ENCODE results near the gene CRACDL.

Gene CRACDL

GRCh38 chr2:98898423-98898841 lies 37.6 kb downstream of the CRACDL start:
- Histone ChIP-seq H3K18ac (ENCODE audit: low read length) (peak overlapping the region; percentile 34), H2BK12ac (ENCODE audit: low read length) (no peak overlapping the region), H3K27ac (replicated peaks; ENCODE audit: low read length) (no peak overlapping the region), H3K4ac (ENCODE audit: low read length) (no peak overlapping the region), H3K4me2 (ENCODE audit: insufficient read depth, low read length, poor library complexity, severe bottlenecking) (no peak overlapping the region), H2BK15ac (ENCODE audit: low read length) (no peak overlapping the region), H3K9ac (ENCODE audit: low read depth, low read length, poor library complexity) (peak overlapping the region; percentile 75), H4K8ac (ENCODE audit: low read depth, low read length) (no peak overlapping the region), H3K79me1 (ENCODE audit: low read depth, low read length) (no peaks in the 10 kb centered on the region), H2AK5ac (ENCODE audit: low read depth, low read length) (no peak overlapping the region), H2BK120ac (ENCODE audit: low read depth, low read length) (no peak overlapping the region), H3K9me3 (replicated peaks in 1 of 2; ENCODE audit: control insufficient read depth in 2 of 2, insufficient read depth in 1 of 2, low read depth in 1 of 2, low read length in 2 of 2) (no peaks in the 10 kb centered on the region), H2AFZ (ENCODE audit: low read length) (no peak overlapping the region), H2BK5ac (ENCODE audit: low read length) (no peak overlapping the region), H3K4me3 (ENCODE audit: low read length in 2 of 2) (no peak overlapping the region), H4K91ac (ENCODE audit: low read depth, low read length, poor library complexity) (no peak overlapping the region), H3K27me3 (ENCODE audit: control insufficient read depth in 3 of 3, insufficient read depth in 3 of 3, low read depth in 1 of 3, low read length in 3 of 3) (peaks cover 0 to 4% (median 0%) of the 10 kb centered on the region in 3 experiments), H3K14ac (ENCODE audit: low read length) (peak overlapping the region; percentile 60), H3K36me3 (replicated peaks in 1 of 2; ENCODE audit: control insufficient read depth in 2 of 2, insufficient read depth in 2 of 2, low read length in 2 of 2) (no peaks in the 10 kb centered on the region), H3K4me1 (ENCODE audit: control insufficient read depth in 2 of 2, insufficient read depth in 1 of 2, low read depth in 1 of 2, low read length in 2 of 2) (peaks cover 0 to 6% of the 10 kb centered on the region in 2 donors), H3K23ac (ENCODE audit: low read depth, low read length, poor library complexity) (peak overlapping the region; percentile 13)
- no peak for DNase-seq (ENCODE audit: low spot score)
- no CpG with 5 or more reads among the region's 13 CpGs for WGBS, 2 donors (ENCODE audit: extremely low coverage in 2 of 2, insufficient read length in 2 of 2, insufficient replicate concordance in 1 of 2)

GRCh38 chr2:98897746-98898145 lies 38.3 kb downstream of the CRACDL start:
- no CpG with 5 or more reads among the region's 4 CpGs for WGBS, 2 donors (ENCODE audit: extremely low coverage in 2 of 2, insufficient read length in 2 of 2, insufficient replicate concordance in 1 of 2)
- Histone ChIP-seq H2AFZ (ENCODE audit: low read length) (no peak overlapping the region), H3K27ac (replicated peaks; ENCODE audit: low read length) (no peak overlapping the region), H3K9ac (ENCODE audit: low read depth, low read length, poor library complexity) (no peak overlapping the region), H3K4ac (ENCODE audit: low read length) (no peak overlapping the region), H2BK120ac (ENCODE audit: low read depth, low read length) (no peak overlapping the region), H3K9me3 (replicated peaks in 1 of 2; ENCODE audit: control insufficient read depth in 2 of 2, insufficient read depth in 1 of 2, low read depth in 1 of 2, low read length in 2 of 2) (no peaks in the 10 kb centered on the region), H3K79me1 (ENCODE audit: low read depth, low read length) (no peaks in the 10 kb centered on the region), H3K4me3 (ENCODE audit: low read length in 2 of 2) (no peak overlapping the region), H2BK5ac (ENCODE audit: low read length) (no peak overlapping the region), H2BK15ac (ENCODE audit: low read length) (no peak overlapping the region), H4K8ac (ENCODE audit: low read depth, low read length) (no peak overlapping the region), H4K91ac (ENCODE audit: low read depth, low read length, poor library complexity) (no peak overlapping the region), H3K18ac (ENCODE audit: low read length) (no peak overlapping the region), H3K23ac (ENCODE audit: low read depth, low read length, poor library complexity) (no peak overlapping the region), H2BK12ac (ENCODE audit: low read length) (no peak overlapping the region), H3K4me1 (ENCODE audit: control insufficient read depth in 2 of 2, insufficient read depth in 1 of 2, low read depth in 1 of 2, low read length in 2 of 2) (peaks cover 0 to 6% of the 10 kb centered on the region in 2 donors), H2AK5ac (ENCODE audit: low read depth, low read length) (no peak overlapping the region), H3K36me3 (replicated peaks in 1 of 2; ENCODE audit: control insufficient read depth in 2 of 2, insufficient read depth in 2 of 2, low read length in 2 of 2) (no peaks in the 10 kb centered on the region), H3K14ac (ENCODE audit: low read length) (no peak overlapping the region), H3K27me3 (ENCODE audit: control insufficient read depth in 3 of 3, insufficient read depth in 3 of 3, low read depth in 1 of 3, low read length in 3 of 3) (peaks cover 0 to 4% (median 0%) of the 10 kb centered on the region in 3 experiments), H3K4me2 (ENCODE audit: insufficient read depth, low read length, poor library complexity, severe bottlenecking) (no peak overlapping the region)
- no peak for DNase-seq (ENCODE audit: low spot score)

GRCh38 chr2:98896944-98897343 lies 39.1 kb downstream of the CRACDL start:
- Histone ChIP-seq H2BK12ac (ENCODE audit: low read length) (no peak overlapping the region), H3K36me3 (replicated peaks in 1 of 2; ENCODE audit: control insufficient read depth in 2 of 2, insufficient read depth in 2 of 2, low read length in 2 of 2) (no peaks in the 10 kb centered on the region), H2BK5ac (ENCODE audit: low read length) (no peak overlapping the region), H3K27ac (replicated peaks; ENCODE audit: low read length) (no peak overlapping the region), H3K9ac (ENCODE audit: low read depth, low read length, poor library complexity) (no peak overlapping the region), H3K27me3 (ENCODE audit: control insufficient read depth in 3 of 3, insufficient read depth in 3 of 3, low read depth in 1 of 3, low read length in 3 of 3) (peaks cover 0 to 4% (median 0%) of the 10 kb centered on the region in 3 experiments), H3K23ac (ENCODE audit: low read depth, low read length, poor library complexity) (no peak overlapping the region), H2AK5ac (ENCODE audit: low read depth, low read length) (no peak overlapping the region), H4K8ac (ENCODE audit: low read depth, low read length) (no peak overlapping the region), H3K14ac (ENCODE audit: low read length) (no peak overlapping the region), H2BK15ac (ENCODE audit: low read length) (no peak overlapping the region), H2AFZ (ENCODE audit: low read length) (no peak overlapping the region), H3K79me1 (ENCODE audit: low read depth, low read length) (no peaks in the 10 kb centered on the region), H2BK120ac (ENCODE audit: low read depth, low read length) (no peak overlapping the region), H3K4me2 (ENCODE audit: insufficient read depth, low read length, poor library complexity, severe bottlenecking) (no peak overlapping the region), H3K18ac (ENCODE audit: low read length) (no peak overlapping the region), H3K4ac (ENCODE audit: low read length) (no peak overlapping the region), H3K9me3 (replicated peaks in 1 of 2; ENCODE audit: control insufficient read depth in 2 of 2, insufficient read depth in 1 of 2, low read depth in 1 of 2, low read length in 2 of 2) (no peaks in the 10 kb centered on the region), H4K91ac (ENCODE audit: low read depth, low read length, poor library complexity) (no peak overlapping the region), H3K4me1 (ENCODE audit: control insufficient read depth in 2 of 2, insufficient read depth in 1 of 2, low read depth in 1 of 2, low read length in 2 of 2) (peaks cover 0 to 4% of the 10 kb centered on the region in 2 donors), H3K4me3 (ENCODE audit: low read length in 2 of 2) (no peak overlapping the region)
- whole genome bisulfite sequencing, 2 donors (ENCODE audit: extremely low coverage in 2 of 2, insufficient read length in 2 of 2, insufficient replicate concordance in 1 of 2) = no CpG with 5 or more reads among the region's 9 CpGs
- no peak for DNase-seq (ENCODE audit: low spot score)

- WGBS, 2 donors (ENCODE audit: extremely low coverage in 2 of 2, insufficient read length in 2 of 2, insufficient replicate concordance in 1 of 2) = no CpG with 5 or more reads among the region's 2 CpGs
- H4K91ac ChIP-seq (ENCODE audit: low read depth, low read length, poor library complexity) = no peak overlapping the region
Measured at GRCh38 chr2:98896416-98896815, 39.6 kb downstream of the CRACDL start.

More at GRCh38 chr2:98896416-98896815, 39.6 kb downstream of the CRACDL start:
- H3K9ac ChIP-seq (ENCODE audit: low read depth, low read length, poor library complexity) = no peak overlapping the region
- H3K9me3 ChIP-seq (replicated peaks in 1 of 2; ENCODE audit: control insufficient read depth in 2 of 2, insufficient read depth in 1 of 2, low read depth in 1 of 2, low read length in 2 of 2) = no peaks in the 10 kb centered on the region
- no peak overlapping the region for H3K4me2 ChIP-seq (ENCODE audit: insufficient read depth, low read length, poor library complexity, severe bottlenecking)
- no peak overlapping the region for H2AK5ac ChIP-seq (ENCODE audit: low read depth, low read length)
- no peak overlapping the region for H3K27ac ChIP-seq (replicated peaks; ENCODE audit: low read length)
- no peaks in the 10 kb centered on the region for H3K36me3 ChIP-seq (replicated peaks in 1 of 2; ENCODE audit: control insufficient read depth in 2 of 2, insufficient read depth in 2 of 2, low read length in 2 of 2)
- H2BK15ac ChIP-seq (ENCODE audit: low read length) = no peak overlapping the region
- H3K18ac ChIP-seq (ENCODE audit: low read length) = no peak overlapping the region
- H2BK12ac ChIP-seq (ENCODE audit: low read length) = no peak overlapping the region
- H3K4ac ChIP-seq (ENCODE audit: low read length) = no peak overlapping the region
- H4K8ac ChIP-seq (ENCODE audit: low read depth, low read length) = no peak overlapping the region
- no peak overlapping the region for H2AFZ ChIP-seq (ENCODE audit: low read length)
- H3K4me3 ChIP-seq (ENCODE audit: low read length in 2 of 2) = no peak overlapping the region
- no peak overlapping the region for H3K23ac ChIP-seq (ENCODE audit: low read depth, low read length, poor library complexity)
- no peak overlapping the region for H3K14ac ChIP-seq (ENCODE audit: low read length)
- peaks cover 0 to 4% of the 10 kb centered on the region in 2 donors for H3K4me1 ChIP-seq (ENCODE audit: control insufficient read depth in 2 of 2, insufficient read depth in 1 of 2, low read depth in 1 of 2, low read length in 2 of 2)
- H2BK120ac ChIP-seq (ENCODE audit: low read depth, low read length) = no peak overlapping the region
- no peak for DNase-seq (ENCODE audit: low spot score)
- peaks cover 0 to 4% (median 0%) of the 10 kb centered on the region in 3 experiments for H3K27me3 ChIP-seq (ENCODE audit: control insufficient read depth in 3 of 3, insufficient read depth in 3 of 3, low read depth in 1 of 3, low read length in 3 of 3)
- no peak overlapping the region for H2BK5ac ChIP-seq (ENCODE audit: low read length)
- no peaks in the 10 kb centered on the region for H3K79me1 ChIP-seq (ENCODE audit: low read depth, low read length)

Data from neuronal stem cell (in vitro differentiated cells).